GM18526 (cell line): ENCODE data around the gene NAV2.

Experiments
- POLR2A ChIP-seq: IDR thresholded peaks from 3 replicates; pipeline ENCODE4 v1.6.1; 2011; ENCODE audit not compliant: insufficient read length; ENCODE audit errors: extremely low read depth

NAV2 gene

DNA sequence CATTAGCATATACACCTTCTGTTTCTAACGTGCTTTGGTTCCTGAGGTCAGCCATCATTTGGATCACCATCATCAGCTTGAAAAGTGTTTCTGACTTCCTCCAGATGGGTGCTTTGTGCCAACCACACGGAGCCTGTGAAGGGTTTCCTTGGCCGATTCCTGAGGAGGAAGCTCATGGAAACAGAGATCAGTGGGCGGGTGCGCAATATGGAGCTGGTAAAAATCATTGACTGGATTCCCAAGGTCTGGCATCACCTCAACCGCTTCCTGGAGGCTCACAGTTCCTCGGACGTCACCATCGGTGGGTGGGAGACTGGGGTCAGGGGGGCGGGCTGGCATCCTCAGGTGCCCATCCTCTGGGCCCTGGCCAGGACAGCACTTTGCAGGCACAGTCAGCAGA lies 392.8 kb downstream of the NAV2 start:
- TF ChIP-seq POLR2A = no peak

DNA sequence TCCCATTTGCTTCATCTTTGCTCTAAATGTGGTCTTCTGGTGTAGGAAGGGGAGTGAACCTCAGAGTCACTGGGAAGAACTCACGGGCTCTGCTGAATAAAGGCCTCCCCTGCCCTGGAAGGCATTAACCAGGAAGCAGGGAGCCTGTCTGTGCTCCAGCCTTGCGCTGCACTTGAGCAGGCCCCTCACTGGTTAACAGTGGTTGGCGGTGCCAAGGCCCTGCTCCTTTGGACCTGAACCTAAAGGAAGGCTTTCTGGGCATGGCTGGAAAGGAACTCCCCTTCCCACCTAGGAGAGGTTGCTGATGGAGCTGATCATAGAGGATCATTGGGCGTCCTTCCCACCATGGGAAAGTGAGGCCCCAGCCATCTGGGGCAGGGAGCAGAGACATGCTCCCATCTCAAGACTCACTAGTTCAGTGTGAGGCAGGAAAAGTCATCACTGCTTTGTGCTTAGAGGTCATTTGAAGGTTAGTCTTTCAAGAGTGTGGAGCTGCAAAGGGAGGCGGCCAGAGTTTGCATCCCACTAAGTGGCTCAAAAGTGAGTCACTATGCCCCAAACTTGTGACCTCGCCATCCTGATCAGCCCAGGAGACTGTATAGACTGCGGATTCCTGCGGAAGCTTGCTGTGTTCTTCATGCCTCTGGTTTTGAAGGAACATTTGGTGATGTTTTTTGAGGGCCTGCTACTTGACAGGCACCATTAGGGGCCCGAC lies 397.3 kb downstream of the NAV2 start:
- no peak for TF ChIP-seq POLR2A

DNA sequence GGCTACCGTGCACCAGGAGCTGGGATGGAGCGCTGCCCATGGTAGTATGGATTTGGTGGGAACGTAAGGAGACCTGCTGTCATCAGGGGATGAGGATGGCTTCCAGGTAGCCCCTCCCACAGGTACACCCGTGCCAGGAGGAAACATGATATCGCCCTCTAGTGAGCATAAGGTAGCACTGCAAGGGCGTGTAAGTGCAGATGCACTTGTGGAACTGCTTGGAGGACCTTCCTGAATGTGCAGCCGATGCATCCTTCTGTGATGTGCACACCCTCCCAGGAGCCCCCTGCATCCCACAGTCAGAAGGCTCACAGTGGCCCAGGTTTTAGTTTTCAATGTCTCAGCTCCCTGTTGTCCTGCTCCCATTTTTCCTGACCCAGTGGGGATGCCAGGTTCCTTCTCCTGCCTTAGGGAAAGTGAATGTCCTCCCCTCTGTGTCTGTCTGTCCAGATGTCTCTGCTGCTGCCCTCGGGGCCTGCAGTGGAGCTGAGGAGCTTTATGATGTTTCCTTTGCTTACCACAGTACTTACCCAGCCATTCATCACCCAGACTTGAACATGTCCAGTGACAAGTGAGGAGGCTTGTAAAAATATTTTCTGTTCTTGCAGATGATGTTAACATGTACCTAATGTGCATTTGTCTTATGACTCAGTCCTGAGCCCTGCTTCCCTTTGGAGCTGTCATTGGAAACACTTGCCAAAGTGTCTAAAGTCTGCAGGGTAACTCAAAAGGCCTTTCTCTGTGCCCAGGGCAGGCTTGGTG lies 398.5 kb downstream of the NAV2 start:
- no peak for TF ChIP-seq POLR2A

DNA sequence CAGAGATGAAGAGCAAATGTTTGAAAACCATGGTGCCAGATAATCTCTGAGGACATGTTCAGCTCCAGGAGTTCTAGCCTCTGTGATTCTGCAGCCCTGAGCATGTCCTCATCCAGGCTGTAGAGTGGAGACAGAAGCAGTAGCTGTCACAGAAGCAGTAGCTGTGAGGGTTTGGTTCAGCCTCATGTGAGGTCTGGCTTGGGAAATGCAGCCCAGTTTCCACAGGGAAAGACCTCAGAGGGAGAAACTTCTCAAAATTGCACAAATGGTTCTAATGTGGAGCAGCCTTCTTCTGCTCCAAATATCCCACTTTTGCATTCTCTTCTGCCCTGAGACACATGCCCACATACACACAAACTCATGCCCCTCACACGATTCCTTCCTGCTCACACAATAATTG lies 399.2 kb downstream of the NAV2 start:
- TF ChIP-seq POLR2A = no peak

DNA sequence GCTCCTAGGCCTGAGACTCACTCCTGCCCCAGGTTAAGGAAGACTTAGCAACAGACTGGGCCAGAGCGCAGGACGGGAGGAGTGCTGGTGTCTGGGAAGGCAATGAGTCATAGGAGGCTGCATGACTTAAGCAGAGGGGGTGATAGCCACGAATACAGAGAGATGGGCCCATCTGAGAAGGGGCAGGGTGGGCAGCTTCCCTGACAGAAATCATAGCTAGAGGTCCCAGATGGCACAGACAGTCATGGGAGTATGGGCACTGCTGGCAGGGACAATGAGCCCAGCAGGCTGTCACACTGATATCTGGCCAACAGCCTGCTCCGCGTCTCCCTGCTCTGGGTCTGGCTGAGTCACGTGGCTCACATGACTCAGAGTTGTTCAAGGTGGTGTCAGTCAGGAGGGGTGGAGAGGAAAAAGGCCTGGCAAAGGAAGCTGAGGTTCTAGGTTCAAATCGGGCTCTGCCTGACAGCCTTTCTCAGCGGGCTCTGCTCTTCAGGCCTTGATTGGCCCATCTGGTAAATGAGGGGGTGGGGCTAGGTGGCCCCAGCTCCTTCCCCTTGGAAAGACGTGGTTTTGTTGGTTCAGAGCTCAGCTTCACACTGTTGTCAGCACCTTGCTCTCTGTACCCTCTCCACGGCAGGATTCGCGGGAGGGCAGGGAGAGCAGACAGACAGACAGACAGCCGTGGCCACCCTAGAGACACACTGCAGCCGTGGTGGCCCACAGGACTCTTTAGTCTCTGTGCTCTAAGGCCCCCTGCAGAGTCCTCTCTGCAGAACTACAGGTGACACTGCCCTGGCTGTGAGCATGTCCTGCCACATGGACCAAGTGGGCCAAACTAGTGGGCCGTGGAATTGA lies 399.9 kb downstream of the NAV2 start:
- no peak for TF ChIP-seq POLR2A

DNA sequence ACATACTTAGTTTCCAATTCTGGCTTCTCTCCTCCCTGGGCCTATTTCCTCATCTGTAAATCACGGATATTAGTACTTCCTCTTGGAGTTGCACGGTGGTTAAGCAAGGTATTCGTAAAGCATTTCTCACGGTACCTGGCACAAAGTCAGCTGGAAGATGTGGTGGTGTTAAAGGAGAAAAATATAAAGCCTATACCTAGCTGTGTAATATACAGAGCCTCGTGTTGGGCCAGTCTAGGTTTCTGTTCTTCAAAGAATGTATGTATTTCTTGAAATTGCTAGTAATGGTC lies 400.5 kb downstream of the NAV2 start:
- TF ChIP-seq POLR2A = no peak

DNA sequence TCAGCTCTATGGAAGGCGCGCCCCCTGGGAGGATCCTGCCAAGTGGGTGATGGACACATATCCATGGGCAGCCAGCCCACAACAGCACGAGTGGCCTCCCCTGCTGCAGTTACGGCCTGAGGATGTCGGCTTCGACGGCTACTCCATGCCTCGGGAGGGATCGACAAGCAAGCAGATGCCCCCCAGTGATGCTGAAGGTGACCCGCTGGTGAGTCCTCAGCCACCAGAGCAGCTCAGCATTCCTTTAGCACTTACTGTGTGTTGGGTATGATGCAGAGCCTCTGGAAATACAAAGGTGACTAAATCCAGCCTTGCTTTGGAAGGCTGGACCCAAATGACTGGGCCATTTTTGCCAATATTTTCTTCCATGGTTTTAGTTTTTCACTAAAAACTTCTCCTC lies 402.0 kb downstream of the NAV2 start:
- no peak for TF ChIP-seq POLR2A

DNA sequence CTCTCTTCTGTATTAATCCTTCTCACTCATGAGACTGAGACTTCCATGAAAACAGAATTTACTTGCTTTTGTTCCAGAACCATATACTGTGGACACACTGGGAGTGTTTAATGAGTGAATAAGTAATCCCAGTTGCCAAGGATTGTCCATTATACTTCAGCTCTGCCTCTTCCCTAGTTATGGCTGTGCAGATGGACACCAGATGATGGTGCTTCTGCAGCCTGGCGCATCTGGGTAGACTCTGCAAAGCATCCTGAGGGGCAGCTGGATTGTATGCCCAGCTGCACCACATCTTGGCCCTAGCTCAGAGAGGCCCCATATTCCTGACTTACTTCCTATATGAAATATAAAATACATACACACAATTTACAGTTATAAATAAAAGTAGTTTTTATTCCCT lies 404.2 kb downstream of the NAV2 start:
- no peak for TF ChIP-seq POLR2A

DNA sequence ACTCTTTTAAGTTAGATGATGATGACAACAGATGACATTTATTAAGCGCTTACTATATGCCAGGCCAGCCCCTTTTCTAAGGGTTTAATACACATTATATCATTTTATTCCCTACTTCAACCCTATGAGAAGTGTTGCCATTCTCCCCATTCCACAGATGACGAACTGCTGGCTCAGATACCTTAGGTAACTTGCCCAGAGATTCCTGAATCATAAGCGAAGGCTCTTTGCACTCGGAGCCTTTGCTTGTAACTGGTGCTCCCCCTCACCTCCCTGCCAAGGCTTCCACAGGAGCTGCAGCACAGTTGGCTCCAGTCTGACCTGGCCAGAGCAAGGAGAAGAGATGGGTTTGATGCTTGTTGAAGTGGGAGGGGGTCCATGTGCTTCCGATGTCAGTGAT lies 404.7 kb downstream of the NAV2 start:
- TF ChIP-seq POLR2A = no peak

DNA sequence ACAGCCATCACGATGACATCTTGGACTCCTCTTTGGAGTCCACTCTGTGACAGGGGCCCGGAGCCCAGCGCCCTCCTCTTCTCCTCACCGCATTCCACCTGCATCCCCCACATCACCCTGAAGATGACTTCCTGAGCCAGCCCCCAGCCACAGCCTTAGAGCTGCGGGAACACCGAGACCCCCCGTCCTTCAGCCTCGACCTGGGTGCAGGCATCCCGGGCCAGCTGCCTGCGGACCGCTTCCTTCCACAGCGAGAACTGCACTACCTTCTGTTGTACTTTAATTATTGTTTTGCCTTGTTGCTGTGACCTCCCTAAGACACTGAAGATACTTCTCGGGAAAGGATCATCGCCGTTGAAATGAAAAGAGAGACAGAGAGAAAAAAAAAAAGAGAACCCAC lies 405.6 kb downstream of the NAV2 start:
- TF ChIP-seq POLR2A = no peak

DNA sequence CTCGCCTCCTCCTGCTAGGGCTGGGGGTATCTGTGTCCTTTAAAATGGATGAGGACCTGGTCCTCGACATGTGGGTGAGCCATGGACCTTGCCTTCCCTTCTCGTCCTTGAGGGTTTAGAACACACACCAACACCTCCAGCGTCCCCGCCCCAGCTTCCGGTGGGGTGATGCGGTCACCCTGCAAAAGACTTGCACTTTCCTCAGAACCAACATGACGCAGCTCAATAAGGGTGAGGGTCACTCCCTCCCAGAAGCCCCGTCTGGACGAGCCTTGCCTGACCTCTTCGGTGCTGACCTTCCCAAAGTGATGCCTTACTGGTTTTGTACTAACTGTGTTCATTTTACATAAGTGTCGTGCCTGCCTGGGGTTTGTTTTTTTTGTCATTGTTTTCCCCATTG lies 406.7 kb downstream of the NAV2 start:
- no peak for TF ChIP-seq POLR2A

DNA sequence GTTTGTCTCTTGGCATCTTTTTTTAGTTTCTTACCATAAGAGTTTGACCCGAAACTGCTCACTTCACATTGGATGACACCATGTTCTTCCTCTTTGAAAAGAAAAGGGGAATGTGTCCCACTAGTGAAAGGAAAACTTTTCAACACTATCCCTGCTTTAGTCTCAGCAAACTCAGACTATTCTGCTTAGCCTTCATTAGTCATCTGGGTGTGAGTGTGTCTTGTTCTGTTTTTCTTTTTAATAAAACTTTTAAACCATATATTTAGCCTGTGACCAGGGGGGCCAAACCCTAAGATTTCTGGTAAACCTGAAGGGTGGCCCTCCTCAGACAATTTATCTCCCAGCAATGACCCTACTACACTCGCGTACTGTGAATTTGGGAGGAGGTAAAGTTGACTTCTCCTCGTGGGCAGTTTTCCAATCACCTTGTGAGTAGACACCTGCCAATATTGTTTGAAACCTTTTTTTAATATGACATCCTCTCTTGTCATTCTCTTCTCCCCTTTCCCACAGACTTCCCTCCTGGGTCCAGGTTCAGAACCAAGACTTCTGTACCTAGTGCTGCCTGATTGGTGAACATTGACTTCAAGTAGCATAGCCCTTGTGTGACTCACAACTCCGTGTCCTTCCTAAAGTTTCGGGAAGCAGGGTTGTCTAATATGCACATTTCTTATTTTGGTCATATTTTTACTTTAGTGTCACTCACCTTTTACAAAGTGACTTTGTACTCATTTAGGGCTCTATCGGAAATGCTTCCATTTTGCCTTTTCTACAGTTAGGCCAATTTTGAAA lies 407.7 kb downstream of the NAV2 start:
- no peak for TF ChIP-seq POLR2A

DNA sequence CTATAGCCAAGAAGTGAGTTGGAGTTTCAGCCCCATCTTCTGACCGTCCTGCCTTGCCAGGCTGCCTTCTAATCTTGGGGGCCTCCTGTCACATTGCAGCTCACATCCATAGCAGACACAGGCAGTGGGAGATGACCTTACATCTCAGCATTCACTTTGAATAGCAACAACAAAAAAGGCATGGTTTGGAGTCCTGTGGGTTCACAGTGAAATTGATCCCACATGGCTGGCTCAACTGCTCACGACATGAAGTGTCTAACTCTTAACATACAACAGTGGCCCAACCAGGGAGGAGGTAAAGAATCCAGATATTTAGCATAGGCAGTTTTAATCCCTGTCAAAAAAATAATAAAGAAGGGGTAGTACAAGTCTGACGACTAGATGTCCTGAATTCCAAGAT lies 409.5 kb downstream of the NAV2 start:
- no peak for TF ChIP-seq POLR2A

DNA sequence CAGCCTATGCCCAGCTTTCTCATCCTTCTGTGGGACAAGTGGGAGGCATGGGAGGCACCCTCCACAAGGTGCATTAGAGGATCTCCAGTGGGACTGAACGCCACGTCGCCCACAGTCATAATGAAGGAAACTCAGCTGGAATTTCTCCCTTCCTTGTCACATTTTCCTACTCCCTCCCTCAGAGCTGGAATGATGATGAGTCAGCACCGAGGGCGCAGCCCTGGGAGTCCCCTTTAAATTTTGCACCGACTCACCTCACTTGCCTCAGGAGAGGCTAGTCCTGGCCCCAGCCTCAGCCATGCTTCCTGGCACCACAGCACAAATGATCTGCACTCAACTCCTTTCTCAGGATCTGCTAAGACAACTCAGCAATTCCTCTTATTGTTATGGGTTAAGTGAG lies 413.3 kb downstream of the NAV2 start:
- TF ChIP-seq POLR2A = no peak

DNA sequence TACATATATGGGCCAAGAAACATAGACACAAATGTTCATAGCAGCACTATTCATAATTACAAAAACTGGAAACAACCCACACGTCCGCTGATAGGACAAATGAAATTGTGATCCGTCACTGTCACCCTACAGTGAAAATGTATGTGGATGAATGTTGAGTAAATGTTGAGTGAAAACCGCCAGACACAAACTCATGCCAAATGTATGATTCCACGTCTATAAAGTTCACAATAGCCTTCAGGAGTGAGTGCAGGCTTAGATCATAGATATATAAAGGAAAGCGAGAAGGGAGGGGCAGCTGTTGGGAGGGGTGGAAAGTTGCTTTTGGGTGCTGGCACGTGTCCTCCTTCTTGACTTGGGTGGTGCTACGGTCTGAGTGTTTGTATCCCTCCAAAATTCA lies 414.1 kb downstream of the NAV2 start:
- no peak for TF ChIP-seq POLR2A
